GM12878 (cell line): ENCODE data around the gene LCMT1. TPM values are rescaled to one million over a fixed set of nuclear protein-coding genes. Genes with fewer than 3 reads are reported as not detected.

Experiments used
- ATAC-seq: fragments of 200-7000 bp; cut with Tn5 transposase; 3 replicates; pipeline ENCODE4 v1.9.1; 2020; ENCODE audit warnings: mild to moderate bottlenecking, moderate library complexity
- BruUV-seq: library from RNA; stranded (reverse); fragments of 400-500 nt; replicated peaks from 2 replicates; lab custom pipeline; 2021; lab: Mats Ljungman, UMichigan
- CTCF ChIA-PET: fragments of 300-600 bp; sonication (Branson Sonifier 250); formaldehyde crosslinking; extraction: SDS; loops from one replicate; lab custom pipeline; 2021; ENCODE audit warnings: inconsistent platforms; lab: Yijun Ruan, JAX
- POLR2A ChIA-PET: fragments of 350-600 bp; formaldehyde crosslinking; extraction: SDS; loops from one replicate; lab custom pipeline; 2021; ENCODE audit warnings: inconsistent platforms; lab: Charles Lee
- RAD21 ChIA-PET: fragments of 300-600 bp; sonication (Branson Sonifier 250); formaldehyde crosslinking; loops from one replicate; lab custom pipeline; 2023; ENCODE audit warnings: antibody characterized with exemption; ENCODE audit not compliant: unreplicated experiment; lab: Charles Lee
- SMC1A ChIA-PET: fragments of 300-600 bp; sonication (Branson Sonifier 250); formaldehyde crosslinking; loops from one replicate; lab custom pipeline; 2023; ENCODE audit not compliant: unreplicated experiment, uncharacterized antibody; lab: Charles Lee
- DNase-seq: peaks from one replicate; pipeline ENCODE4 v3.0.0-alpha.2; 2011; ENCODE audit warnings: low read depth, low spot score
- FAIRE-seq: peaks from 3 replicates; lab custom pipeline; 2011; peaks lifted over from hg19 to GRCh38; lab: Jason Lieb, UNC
- H2AFZ ChIP-seq: 2 replicates; pipeline ENCODE4 v1.6.0; 2011; ENCODE audit warnings: low read depth, low read length, control low read depth; ENCODE audit not compliant: control insufficient read depth
- H3K27ac ChIP-seq: 2 replicates; pipeline ENCODE4 v1.5.1; 2011; ENCODE audit warnings: control low read depth; ENCODE audit not compliant: control insufficient read depth, insufficient read depth
- H3K27me3 ChIP-seq, 2 experiments: replicated peaks in 1 of 2; 2 replicates each; pipeline versions ENCODE4 v1.6.0 to v1.6.1; 2011; ENCODE audit warnings: low read length in 1 of 2; ENCODE audit not compliant: control insufficient read depth in 2 of 2, insufficient read depth in 2 of 2
- H3K36me3 ChIP-seq, 2 experiments: 2 replicates each; pipeline ENCODE4 v1.5.1; 2011; ENCODE audit warnings: low read length in 1 of 2; ENCODE audit not compliant: control insufficient read depth in 2 of 2, insufficient read depth in 2 of 2
- H3K4me1 ChIP-seq: 2 replicates; pipeline ENCODE4 v1.6.1; 2011; ENCODE audit warnings: mild to moderate bottlenecking, low read length, moderate library complexity, mixed read lengths; ENCODE audit not compliant: control insufficient read depth, insufficient read depth
- H3K4me2 ChIP-seq: 2 replicates; pipeline ENCODE4 v1.6.0; 2011; ENCODE audit warnings: control low read depth; ENCODE audit not compliant: control insufficient read depth, insufficient read depth
- H3K4me3 ChIP-seq: fragments of 200-600 bp; sonication (generic); 2 replicates; pipeline ENCODE4 v1.5.1; 2016
- H3K79me2 ChIP-seq: 2 replicates; pipeline ENCODE4 v1.6.0; 2011; ENCODE audit warnings: low read length; ENCODE audit not compliant: control insufficient read depth, insufficient read depth
- H3K9ac ChIP-seq: 2 replicates; pipeline ENCODE4 v1.8.0; 2011; ENCODE audit warnings: low read length, control low read depth, mixed read lengths; ENCODE audit not compliant: control insufficient read depth, insufficient read depth
- H3K9me3 ChIP-seq: replicated peaks from 3 replicates; pipeline ENCODE4 v1.5.1; 2011; ENCODE audit warnings: mild to moderate bottlenecking, low read length; ENCODE audit not compliant: control insufficient read depth, insufficient read depth
- H4K20me1 ChIP-seq: 2 replicates; pipeline ENCODE4 v1.6.0; 2011; ENCODE audit not compliant: control insufficient read depth, insufficient read depth
- HDGF ChIP-seq: fragments of 450-650 bp; IDR thresholded peaks from 2 replicates; pipeline ENCODE4 v1.6.1; 2016; ENCODE audit warnings: antibody characterized with exemption
- IKZF2 ChIP-seq, 2 experiments: fragments of 450-650 bp; IDR thresholded peaks; 2 replicates each; pipeline ENCODE4 v1.6.1; 2017; ENCODE audit warnings: mild to moderate bottlenecking in 2 of 2, moderate library complexity in 2 of 2
- REST ChIP-seq: IDR thresholded peaks from 2 replicates; pipeline ENCODE4 v1.6.1; 2012; ENCODE audit warnings: mild to moderate bottlenecking, low read depth, low read length
- SMC3 ChIP-seq: IDR thresholded peaks from 2 replicates; pipeline ENCODE4 v1.6.1; 2011; ENCODE audit warnings: low read length, improper control_type of control experiment, borderline replicate concordance
- WGBS: methylation state at CpG from one replicate; pipeline ENCODE4 v1.1.6; 2016; ENCODE audit warnings: low lambda C conversion rate; ENCODE audit not compliant: insufficient replicate concordance, insufficient coverage; ENCODE audit errors: missing lambda C conversion rate; 5-methylcytosine and 5-hydroxymethylcytosine counted together
- in situ Hi-C: fragments of 300-500 bp; cut with MboI; formaldehyde crosslinking; loops from 9 replicates; pipeline ENCODE4 v1.14.3; 2018; ENCODE audit warnings: mixed read lengths
- intact Hi-C: fragments of 100-400 bp; cut with micrococcal nuclease; formaldehyde crosslinking; loops from one replicate; pipeline ENCODE4 v1.14.2; 2022; ENCODE audit not compliant: unreplicated experiment
- polyA plus RNA-seq, 11 experiments: library from polyadenylated mRNA; depleted of rRNA in 4 of 11; unstranded in 6 of 11; stranded (reverse) in 5 of 11; fragments of >200 nt; fragmentation: Nextera tagmentation in 4 of 11; fragmentation: Illumina TruSeq in 1 of 11; extraction: Ambion mirVana in 4 of 11; extraction: Trizol in 1 of 11; gene quantifications; 1 replicate in 1 of 11; 2 replicates in 10 of 11; pipeline versions ENCODE4 v1.2.1 to v1.2.3, GENCODE V29; 2011 to 2016; ENCODE audit warnings: inconsistent platforms in 2 of 11, missing spikeins in 2 of 11, low read depth in 1 of 11
- total RNA-seq, 4 experiments: library from RNA; depleted of rRNA in 3 of 4; stranded (reverse); fragments of >200 nt in 3 of 4; fragmentation: Illumina TruSeq in 1 of 4; extraction: Trizol in 1 of 4; gene quantifications; 2 replicates each; pipeline versions ENCODE4 v1.2.1 to v1.2.3, GENCODE V29; 2013 to 2021
- TF ChIP-seq, protein P1 (sequence below): fragments of 450-650 bp; IDR thresholded peaks from 2 replicates; pipeline ENCODE4 v1.6.1; 2017; ENCODE audit warnings: mild to moderate bottlenecking, moderate library complexity

The LCMT1 gene
- total and polyA plus RNA-seq, 10 of the 15 experiments (the other 5 are each of a cell fraction or from before 2014, with no cell fraction given): 19.7 to 51.2 (median 32.6) TPM

GRCh38 chr16:25065899-25066298, 45.6 kb upstream of the LCMT1 start (continued):
- TF ChIP-seq REST (no peak), IKZF2 (IDR thresholded peaks at IDR 0.05) (0 out of 4 replicates have a peak, but pooled peaks of 1 of the 2 experiments have one; percentile 29)

GRCh38 chr16:25066426-25066746, 45.2 kb upstream of the LCMT1 start:
- no peak for TF ChIP-seq SMC3
- 0 out of 2 replicates have a peak, but pooled peaks have one; percentile 25 for TF ChIP-seq HDGF
- TF ChIP-seq, protein P1, sequence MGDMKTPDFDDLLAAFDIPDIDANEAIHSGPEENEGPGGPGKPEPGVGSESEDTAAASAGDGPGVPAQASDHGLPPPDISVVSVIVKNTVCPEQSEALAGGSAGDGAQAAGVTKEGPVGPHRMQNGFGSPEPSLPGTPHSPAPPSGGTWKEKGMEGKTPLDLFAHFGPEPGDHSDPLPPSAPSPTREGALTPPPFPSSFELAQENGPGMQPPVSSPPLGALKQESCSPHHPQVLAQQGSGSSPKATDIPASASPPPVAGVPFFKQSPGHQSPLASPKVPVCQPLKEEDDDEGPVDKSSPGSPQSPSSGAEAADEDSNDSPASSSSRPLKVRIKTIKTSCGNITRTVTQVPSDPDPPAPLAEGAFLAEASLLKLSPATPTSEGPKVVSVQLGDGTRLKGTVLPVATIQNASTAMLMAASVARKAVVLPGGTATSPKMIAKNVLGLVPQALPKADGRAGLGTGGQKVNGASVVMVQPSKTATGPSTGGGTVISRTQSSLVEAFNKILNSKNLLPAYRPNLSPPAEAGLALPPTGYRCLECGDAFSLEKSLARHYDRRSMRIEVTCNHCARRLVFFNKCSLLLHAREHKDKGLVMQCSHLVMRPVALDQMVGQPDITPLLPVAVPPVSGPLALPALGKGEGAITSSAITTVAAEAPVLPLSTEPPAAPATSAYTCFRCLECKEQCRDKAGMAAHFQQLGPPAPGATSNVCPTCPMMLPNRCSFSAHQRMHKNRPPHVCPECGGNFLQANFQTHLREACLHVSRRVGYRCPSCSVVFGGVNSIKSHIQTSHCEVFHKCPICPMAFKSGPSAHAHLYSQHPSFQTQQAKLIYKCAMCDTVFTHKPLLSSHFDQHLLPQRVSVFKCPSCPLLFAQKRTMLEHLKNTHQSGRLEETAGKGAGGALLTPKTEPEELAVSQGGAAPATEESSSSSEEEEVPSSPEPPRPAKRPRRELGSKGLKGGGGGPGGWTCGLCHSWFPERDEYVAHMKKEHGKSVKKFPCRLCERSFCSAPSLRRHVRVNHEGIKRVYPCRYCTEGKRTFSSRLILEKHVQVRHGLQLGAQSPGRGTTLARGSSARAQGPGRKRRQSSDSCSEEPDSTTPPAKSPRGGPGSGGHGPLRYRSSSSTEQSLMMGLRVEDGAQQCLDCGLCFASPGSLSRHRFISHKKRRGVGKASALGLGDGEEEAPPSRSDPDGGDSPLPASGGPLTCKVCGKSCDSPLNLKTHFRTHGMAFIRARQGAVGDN: peak; percentile 69

More at GRCh38 chr16:25066426-25066746, 45.2 kb upstream of the LCMT1 start:
- Histone ChIP-seq H3K9ac (peak overlapping the region; percentile 45; the same call in 1 of the 2 replicates), H3K27me3 (peaks cover 0 to 2% of the 10 kb centered on the region in 2 experiments; a peak in 1 of 4 replicates), H3K27ac (peak overlapping the region; percentile 58), H3K79me2 (no peaks in the 10 kb centered on the region), H3K9me3 (no peaks in the 10 kb centered on the region), H4K20me1 (no peaks in the 10 kb centered on the region), H3K4me1 (peaks cover 22% of the 10 kb centered on the region), H3K4me3 (peak overlapping the region; percentile 69; the same call in 1 of the 2 replicates), H3K4me2 (peak overlapping the region; percentile 77), H2AFZ (peak overlapping the region; percentile 77), H3K36me3 (no peaks in the 10 kb centered on the region)
- ChIA-PET SMC1A (interaction anchor here (0.7 to 2.8 kb wide), 8 partner anchors 10 to 167 kb away, joined by 3 to 9 read pairs (median 4); no protein-coding TSS in a partner anchor), POLR2A (interaction anchor here (0.5 to 3.2 kb wide), 10 partner anchors 14 to 188 kb away, joined by 3 to 11 read pairs (median 5); no protein-coding TSS in a partner anchor), RAD21 (interaction anchor here (1.0 to 3.8 kb wide), 7 partner anchors 14 to 159 kb away, joined by 3 to 12 read pairs (median 5); partner anchors contain the start of gene LCMT1), CTCF (interaction anchor here (0.8 to 3.1 kb wide), 5 partner anchors 9 to 159 kb away, joined by 3 to 31 read pairs (median 6); no protein-coding TSS in a partner anchor)
- ATAC-seq (peak; percentile 47), DNase-seq (no peak), FAIRE-seq (no peak)
- 2% methylated on average over 16 of the region's 16 CpGs for WGBS
- intact Hi-C loops (loop anchor here (1.0 kb wide), 1 partner anchor 40 kb away; no protein-coding TSS in a partner anchor), in situ Hi-C loops (no loop called here)
- BruUV-seq: no TSS peak
